Suprapubic skin (tissue), 4 donors: ENCODE measurements around the gene NKRF. TPM values are rescaled to one million over a fixed set of nuclear protein-coding genes. Genes with fewer than 3 reads are reported as not detected.

ENCODE experiments used
- DNase-seq, 2 donors: peaks; one replicate each; pipeline ENCODE4 v3.0.0-alpha.2; 2019; ENCODE audit warnings: low spot score in 2 of 2
- H3K27ac ChIP-seq: fragments of 200-600 bp; sonication (generic); one replicate; pipeline ENCODE4 v1.5.1; 2019
- H3K27me3 ChIP-seq: fragments of 200-600 bp; sonication (generic); one replicate; pipeline ENCODE4 v1.5.1; 2019
- H3K36me3 ChIP-seq: fragments of 200-600 bp; sonication (generic); one replicate; pipeline ENCODE4 v1.5.1; 2019
- H3K4me1 ChIP-seq: fragments of 200-600 bp; sonication (generic); one replicate; pipeline ENCODE4 v1.5.1; 2019
- H3K4me3 ChIP-seq: fragments of 200-600 bp; sonication (generic); one replicate; pipeline ENCODE4 v1.5.1; 2019; ENCODE audit warnings: mild to moderate bottlenecking
- H3K9me3 ChIP-seq: fragments of 200-600 bp; sonication (generic); one replicate; pipeline ENCODE4 v1.5.1; 2019
- EP300 ChIP-seq: sonication (generic); formaldehyde crosslinking; IDR thresholded peaks from one replicate; pipeline ENCODE4 v1.6.1; 2017; ENCODE audit warnings: antibody characterized with exemption
- POLR2A ChIP-seq, 2 donors: fragments of 450-650 bp; IDR thresholded peaks; one replicate each; pipeline ENCODE4 v1.6.1; 2017; ENCODE audit warnings: antibody characterized with exemption in 2 of 2, mild to moderate bottlenecking in 2 of 2, moderate library complexity in 2 of 2
- POLR2AphosphoS5 ChIP-seq, 3 donors: sonication (generic); formaldehyde crosslinking; IDR thresholded peaks; one replicate each; pipeline ENCODE4 v1.6.1; 2017; ENCODE audit warnings: antibody characterized with exemption in 3 of 3
- WGBS: methylation state at CpG from one replicate; pipeline ENCODE4 v1.1.5; 2018; 5-methylcytosine and 5-hydroxymethylcytosine counted together
- total RNA-seq, 4 donors: library from RNA; depleted of rRNA; stranded (reverse); fragments of >200 nt; gene quantifications; one replicate each; pipeline ENCODE4 v1.1.0, GENCODE V29; 2016
- TF ChIP-seq, protein P1 (sequence below), 2 donors: fragments of 200-600 bp in 1 of 2; fragments of 450-650 bp in 1 of 2; sonication (generic) in 1 of 2; IDR thresholded peaks; one replicate each; pipeline ENCODE4 v1.5.1; 2016 to 2019; ENCODE audit warnings: antibody characterized with exemption in 2 of 2, mild to moderate bottlenecking in 1 of 2, moderate library complexity in 1 of 2

Gene NKRF
- total RNA-seq, 4 donors from 2014 or later, result 9.7 to 13.6 (median 11.9) TPM

DNA sequence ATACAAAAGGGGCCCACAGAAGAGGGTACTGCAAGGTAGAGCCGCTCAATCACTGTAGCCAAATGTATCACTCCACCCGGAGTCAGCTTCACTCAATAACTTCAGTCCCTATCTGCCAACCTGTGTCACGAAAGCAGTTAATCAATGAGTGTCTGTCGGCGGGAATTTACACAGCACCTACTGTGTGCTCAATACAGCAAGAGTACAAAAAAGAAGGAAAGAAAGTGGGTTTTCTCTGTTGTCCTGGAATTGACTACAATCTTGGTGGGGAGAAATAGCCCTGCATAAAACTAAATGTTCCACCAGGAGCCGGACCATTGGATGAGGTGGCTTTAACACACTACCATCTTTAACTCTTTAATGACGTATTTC lies 780 bp upstream of the NKRF start:
- Histone ChIP-seq H3K27me3 (no peaks in the 10 kb centered on the region), H3K4me1 (peaks cover 5% of the 10 kb centered on the region), H3K27ac (peak overlapping the region; percentile 85), H3K4me3 (peak overlapping the region; percentile 73), H3K9me3 (no peaks in the 10 kb centered on the region), H3K36me3 (no peaks in the 10 kb centered on the region)
- 61% methylated on average over 7 of the region's 7 CpGs for WGBS
- TF ChIP-seq POLR2A (IDR thresholded peaks at IDR 0.05), result no peak
- no peak for TF ChIP-seq POLR2AphosphoS5 (IDR thresholded peaks at IDR 0.05)
- no peak for DNase-seq

DNA sequence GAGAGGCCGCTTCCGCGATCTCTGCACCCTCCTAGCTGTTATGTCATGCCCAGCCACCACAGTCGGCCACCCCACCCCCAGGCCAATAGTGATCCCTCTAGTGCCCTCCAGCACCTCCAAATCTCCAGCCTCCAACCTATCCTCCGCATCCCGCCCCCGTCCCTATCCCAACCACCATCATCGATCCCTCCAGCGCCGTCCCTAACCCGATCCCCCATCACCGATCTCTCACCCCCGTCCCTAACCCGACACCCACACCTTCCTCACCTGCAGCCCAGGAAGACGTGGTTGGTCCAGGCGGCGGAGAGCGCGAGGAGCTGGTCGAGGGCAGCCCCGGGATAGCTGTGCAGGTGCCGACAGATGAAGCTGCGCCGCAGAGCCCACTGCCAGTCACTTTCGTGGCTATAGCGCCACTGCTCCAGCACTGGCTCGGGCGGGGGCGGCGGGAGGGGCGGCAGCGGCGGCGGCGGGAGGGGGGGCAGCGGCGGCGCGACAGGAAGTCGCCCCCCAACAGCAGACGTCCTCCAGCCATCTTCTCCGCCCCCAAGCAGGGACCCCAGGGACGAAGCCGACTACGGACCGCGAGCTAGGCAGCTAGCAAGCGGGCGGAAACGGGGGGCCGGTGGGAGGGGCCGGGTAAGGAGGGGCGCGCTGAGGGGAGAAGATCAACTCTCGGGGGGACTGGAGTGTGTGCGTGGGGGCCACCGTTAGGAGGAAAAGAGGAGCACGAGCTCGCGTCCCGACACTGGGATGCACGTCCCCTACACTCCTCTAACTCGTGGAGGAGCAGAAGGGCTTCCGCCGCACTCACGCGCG lies 552 bp downstream of the NKRF start:
- DNase-seq, result peak; percentile 70 to 79
- Histone ChIP-seq H3K9me3 (no peaks in the 10 kb centered on the region), H3K36me3 (peaks cover 3% of the 10 kb centered on the region), H3K4me3 (peak overlapping the region; percentile 73), H3K27me3 (no peaks in the 10 kb centered on the region), H3K27ac (peak overlapping the region; percentile 85), H3K4me1 (peaks cover 5% of the 10 kb centered on the region)
- TF ChIP-seq EP300 (no peak), POLR2A (IDR thresholded peaks at IDR 0.05) (no peak), POLR2AphosphoS5 (IDR thresholded peaks at IDR 0.05) (no peak)
- TF ChIP-seq, protein P1, sequence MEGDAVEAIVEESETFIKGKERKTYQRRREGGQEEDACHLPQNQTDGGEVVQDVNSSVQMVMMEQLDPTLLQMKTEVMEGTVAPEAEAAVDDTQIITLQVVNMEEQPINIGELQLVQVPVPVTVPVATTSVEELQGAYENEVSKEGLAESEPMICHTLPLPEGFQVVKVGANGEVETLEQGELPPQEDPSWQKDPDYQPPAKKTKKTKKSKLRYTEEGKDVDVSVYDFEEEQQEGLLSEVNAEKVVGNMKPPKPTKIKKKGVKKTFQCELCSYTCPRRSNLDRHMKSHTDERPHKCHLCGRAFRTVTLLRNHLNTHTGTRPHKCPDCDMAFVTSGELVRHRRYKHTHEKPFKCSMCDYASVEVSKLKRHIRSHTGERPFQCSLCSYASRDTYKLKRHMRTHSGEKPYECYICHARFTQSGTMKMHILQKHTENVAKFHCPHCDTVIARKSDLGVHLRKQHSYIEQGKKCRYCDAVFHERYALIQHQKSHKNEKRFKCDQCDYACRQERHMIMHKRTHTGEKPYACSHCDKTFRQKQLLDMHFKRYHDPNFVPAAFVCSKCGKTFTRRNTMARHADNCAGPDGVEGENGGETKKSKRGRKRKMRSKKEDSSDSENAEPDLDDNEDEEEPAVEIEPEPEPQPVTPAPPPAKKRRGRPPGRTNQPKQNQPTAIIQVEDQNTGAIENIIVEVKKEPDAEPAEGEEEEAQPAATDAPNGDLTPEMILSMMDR (IDR thresholded peaks at IDR 0.05), result no peak
- 36% methylated on average over 32 of the region's 68 CpGs for WGBS

DNA sequence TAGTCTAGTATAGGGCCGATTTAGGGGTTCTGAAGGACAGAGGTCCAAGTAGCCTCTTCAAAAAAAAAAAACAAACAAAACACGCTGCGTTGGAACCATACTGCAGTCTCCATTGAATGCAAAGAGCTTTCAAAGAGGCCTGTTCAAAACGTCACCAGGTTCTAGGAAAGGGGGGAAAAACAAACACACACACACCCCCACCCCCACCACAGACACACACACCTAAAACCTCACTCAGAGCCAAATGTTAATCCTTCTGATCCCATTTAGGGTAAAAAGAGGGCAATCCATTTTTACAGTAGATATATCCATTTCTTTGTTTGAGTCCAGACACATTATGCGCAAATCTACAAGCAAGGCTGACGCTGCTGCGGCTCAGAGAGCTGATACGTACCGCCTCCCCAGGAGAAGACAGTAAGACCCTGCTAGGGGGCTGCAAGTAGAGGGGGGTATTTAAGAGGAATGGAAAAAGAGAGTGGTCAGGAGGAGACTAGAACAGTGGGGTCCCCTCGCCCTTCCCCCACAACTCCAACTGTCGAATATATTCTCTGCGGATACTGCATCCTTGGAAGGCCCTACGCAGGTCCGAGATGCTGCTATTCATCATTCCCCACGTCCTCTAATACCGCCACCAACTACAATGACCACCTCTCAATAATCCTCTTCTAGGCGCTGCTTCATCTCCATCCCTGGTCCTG lies 1.3 kb downstream of the NKRF start:
- H3K4me1 ChIP-seq, result peaks cover 5% of the 10 kb centered on the region
- no peak for DNase-seq
- H3K27ac ChIP-seq, result no peak overlapping the region
- H3K9me3 ChIP-seq, result no peaks in the 10 kb centered on the region
- no peaks in the 10 kb centered on the region for H3K27me3 ChIP-seq
- peak overlapping the region; percentile 73 for H3K4me3 ChIP-seq
- H3K36me3 ChIP-seq, result peaks cover 3% of the 10 kb centered on the region
- TF ChIP-seq, protein P1 (IDR thresholded peaks at IDR 0.05), result no peak
- TF ChIP-seq POLR2AphosphoS5 (IDR thresholded peaks at IDR 0.05) (no peak), POLR2A (IDR thresholded peaks at IDR 0.05) (no peak), EP300 (no peak)
- WGBS, result 36% methylated on average over 17 of the region's 17 CpGs

DNA sequence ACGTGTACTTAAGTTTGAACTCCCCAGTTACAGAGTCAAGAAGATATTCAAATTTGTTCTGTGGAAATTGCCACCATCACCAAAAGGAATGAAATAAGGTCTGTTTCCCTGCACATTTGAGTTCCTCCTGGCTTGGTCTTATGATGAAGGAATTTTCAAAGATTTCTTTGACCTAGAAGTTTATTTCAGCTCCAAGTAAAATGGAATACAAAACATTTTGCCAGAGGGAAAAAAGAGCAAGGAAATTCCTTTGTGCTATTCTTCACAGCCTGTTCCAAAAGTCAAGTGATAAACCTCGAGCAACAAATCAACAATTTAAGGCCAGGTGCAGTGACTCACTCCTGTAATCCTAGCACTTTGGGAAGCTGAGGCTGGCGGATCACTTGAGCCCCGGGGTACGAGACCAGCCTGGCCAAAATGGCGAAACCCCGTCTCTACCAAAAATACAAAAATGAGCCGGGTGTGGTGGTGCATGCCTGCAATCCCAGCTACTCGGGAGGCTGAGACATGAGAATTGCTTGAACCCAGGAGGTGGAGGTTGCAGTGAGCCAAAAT lies 3.4 kb downstream of the NKRF start:
- H3K27ac ChIP-seq, result no peak overlapping the region
- no peak for DNase-seq
- no peak overlapping the region for H3K4me3 ChIP-seq
- TF ChIP-seq, protein P1 (IDR thresholded peaks at IDR 0.05), result no peak
- no peak for TF ChIP-seq POLR2AphosphoS5 (IDR thresholded peaks at IDR 0.05)
- no peak for TF ChIP-seq POLR2A (IDR thresholded peaks at IDR 0.05)
- no peak for TF ChIP-seq EP300
- H3K4me1 ChIP-seq, result peaks cover 5% of the 10 kb centered on the region
- H3K27me3 ChIP-seq, result no peaks in the 10 kb centered on the region
- WGBS, result 49% methylated on average over 9 of the region's 9 CpGs
- no peaks in the 10 kb centered on the region for H3K9me3 ChIP-seq
- H3K36me3 ChIP-seq, result peaks cover 3% of the 10 kb centered on the region

DNA sequence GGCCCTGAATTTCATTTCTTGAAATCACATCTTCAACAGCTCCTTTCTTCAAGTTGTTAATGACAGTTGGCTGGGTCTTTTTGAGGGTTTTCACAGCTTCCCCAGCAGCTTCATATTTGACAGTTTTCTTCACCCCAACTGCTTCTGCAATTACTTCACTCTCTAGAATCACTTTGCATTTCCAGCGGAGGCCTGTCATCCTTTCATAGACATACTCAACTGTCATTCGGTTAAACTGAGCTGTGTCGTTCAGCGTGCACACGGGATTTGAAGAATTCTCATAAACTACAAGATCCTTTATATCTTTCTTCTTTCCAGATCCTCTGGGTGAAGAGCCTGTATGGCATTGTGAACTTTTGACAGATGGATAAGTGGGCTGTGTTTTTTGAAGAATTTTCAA lies 16.4 kb downstream of the NKRF start:
- no peak overlapping the region for H3K27ac ChIP-seq
- TF ChIP-seq, protein P1 (IDR thresholded peaks at IDR 0.05), result no peak
- no peak for TF ChIP-seq POLR2A (IDR thresholded peaks at IDR 0.05)
- TF ChIP-seq EP300, result no peak
- TF ChIP-seq POLR2AphosphoS5 (IDR thresholded peaks at IDR 0.05), result no peak
- no peaks in the 10 kb centered on the region for H3K4me1 ChIP-seq
- no peaks in the 10 kb centered on the region for H3K27me3 ChIP-seq
- H3K36me3 ChIP-seq, result peaks cover 24% of the 10 kb centered on the region
- no peak for DNase-seq
- 96% methylated on average over 5 of the region's 5 CpGs for WGBS
- H3K9me3 ChIP-seq, result no peaks in the 10 kb centered on the region
- no peak overlapping the region for H3K4me3 ChIP-seq
